KMS-11 (cell line): ENCODE results near the gene VPS50.

Experiments
- H2AFZ ChIP-seq: fragments of 200-600 bp; sonication (generic); 2 replicates; pipeline ENCODE4 v1.6.1; 2016; ENCODE audit warnings: antibody characterized with exemption, mixed run types, low read depth
- H3K27ac ChIP-seq: fragments of 200-600 bp; sonication (generic); 2 replicates; pipeline ENCODE4 v1.6.1; 2016; ENCODE audit warnings: mild to moderate bottlenecking, mixed run types
- H3K27me3 ChIP-seq: fragments of 200-600 bp; sonication (generic); 2 replicates; pipeline ENCODE4 v1.6.1; 2017; ENCODE audit warnings: mild to moderate bottlenecking, low read depth, mixed run types, moderate library complexity; ENCODE audit not compliant: insufficient read depth
- H3K36me3 ChIP-seq: fragments of 200-600 bp; sonication (generic); 2 replicates; pipeline ENCODE4 v1.6.1; 2017; ENCODE audit warnings: mild to moderate bottlenecking, mixed run types; ENCODE audit not compliant: insufficient read depth
- H3K4me1 ChIP-seq: fragments of 200-600 bp; sonication (generic); 2 replicates; pipeline ENCODE4 v1.6.1; 2016; ENCODE audit warnings: mild to moderate bottlenecking, low read depth, mixed run types; ENCODE audit not compliant: poor library complexity, severe bottlenecking
- H3K4me2 ChIP-seq: fragments of 200-600 bp; sonication (generic); 2 replicates; pipeline ENCODE4 v1.7.0; 2016; ENCODE audit warnings: mild to moderate bottlenecking, mixed run types
- H3K4me3 ChIP-seq: fragments of 200-600 bp; sonication (generic); IDR thresholded peaks from 2 replicates; pipeline ENCODE4 v1.6.1; 2017; ENCODE audit warnings: low read depth, low read length, mixed read lengths; ENCODE audit not compliant: insufficient read depth
- H3K79me2 ChIP-seq: fragments of 200-600 bp; sonication (generic); 2 replicates; pipeline ENCODE4 v1.6.1; 2016; ENCODE audit warnings: low read depth, mixed run types; ENCODE audit not compliant: insufficient read depth
- H3K9ac ChIP-seq: fragments of 200-600 bp; sonication (generic); 2 replicates; pipeline ENCODE4 v1.6.1; 2016; ENCODE audit warnings: mild to moderate bottlenecking, mixed run types
- H4K20me1 ChIP-seq: fragments of 200-600 bp; sonication (generic); 2 replicates; pipeline ENCODE4 v1.6.1; 2016; ENCODE audit warnings: mild to moderate bottlenecking, mixed run types; ENCODE audit not compliant: insufficient read depth
- TF ChIP-seq, protein P1 (sequence below): fragments of 200-600 bp; sonication (generic); conservative IDR thresholded peaks from 2 replicates; pipeline ENCODE4 v1.6.1; 2017; ENCODE audit warnings: low read depth, mild to moderate bottlenecking, antibody characterized with exemption, low read length, moderate library complexity, mixed read lengths

The VPS50 gene

DNA sequence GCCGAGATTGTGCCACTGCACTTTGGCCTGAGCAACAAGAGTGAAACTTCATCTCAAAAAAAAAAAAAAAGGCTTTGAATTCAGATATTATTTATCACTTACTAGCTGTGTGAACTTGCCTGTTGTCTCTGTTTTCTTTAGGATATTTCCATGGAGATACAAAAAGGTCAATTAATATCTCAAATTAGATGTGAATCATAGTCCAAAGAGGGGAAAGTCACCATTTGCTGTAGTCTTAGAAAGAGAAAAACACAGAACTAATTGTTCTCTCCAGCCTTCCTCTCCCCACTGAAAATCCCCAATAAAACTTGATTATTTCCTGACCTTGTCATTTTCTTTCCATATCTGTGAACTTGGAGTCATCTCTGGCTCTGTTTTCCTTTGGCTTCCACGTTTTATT lies 27.1 kb upstream of the VPS50 start:
- no peak overlapping the region for H3K27ac ChIP-seq
- H4K20me1 ChIP-seq, result no peaks in the 10 kb centered on the region
- no peak overlapping the region for H2AFZ ChIP-seq
- H3K4me2 ChIP-seq, result no peak overlapping the region
- TF ChIP-seq, protein P1, sequence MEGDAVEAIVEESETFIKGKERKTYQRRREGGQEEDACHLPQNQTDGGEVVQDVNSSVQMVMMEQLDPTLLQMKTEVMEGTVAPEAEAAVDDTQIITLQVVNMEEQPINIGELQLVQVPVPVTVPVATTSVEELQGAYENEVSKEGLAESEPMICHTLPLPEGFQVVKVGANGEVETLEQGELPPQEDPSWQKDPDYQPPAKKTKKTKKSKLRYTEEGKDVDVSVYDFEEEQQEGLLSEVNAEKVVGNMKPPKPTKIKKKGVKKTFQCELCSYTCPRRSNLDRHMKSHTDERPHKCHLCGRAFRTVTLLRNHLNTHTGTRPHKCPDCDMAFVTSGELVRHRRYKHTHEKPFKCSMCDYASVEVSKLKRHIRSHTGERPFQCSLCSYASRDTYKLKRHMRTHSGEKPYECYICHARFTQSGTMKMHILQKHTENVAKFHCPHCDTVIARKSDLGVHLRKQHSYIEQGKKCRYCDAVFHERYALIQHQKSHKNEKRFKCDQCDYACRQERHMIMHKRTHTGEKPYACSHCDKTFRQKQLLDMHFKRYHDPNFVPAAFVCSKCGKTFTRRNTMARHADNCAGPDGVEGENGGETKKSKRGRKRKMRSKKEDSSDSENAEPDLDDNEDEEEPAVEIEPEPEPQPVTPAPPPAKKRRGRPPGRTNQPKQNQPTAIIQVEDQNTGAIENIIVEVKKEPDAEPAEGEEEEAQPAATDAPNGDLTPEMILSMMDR, result no peak
- H3K79me2 ChIP-seq, result no peaks in the 10 kb centered on the region
- H3K36me3 ChIP-seq, result no peaks in the 10 kb centered on the region
- H3K9ac ChIP-seq, result no peak overlapping the region
- no peak overlapping the region for H3K4me3 ChIP-seq
- H3K4me1 ChIP-seq, result no peaks in the 10 kb centered on the region
- no peaks in the 10 kb centered on the region for H3K27me3 ChIP-seq

DNA sequence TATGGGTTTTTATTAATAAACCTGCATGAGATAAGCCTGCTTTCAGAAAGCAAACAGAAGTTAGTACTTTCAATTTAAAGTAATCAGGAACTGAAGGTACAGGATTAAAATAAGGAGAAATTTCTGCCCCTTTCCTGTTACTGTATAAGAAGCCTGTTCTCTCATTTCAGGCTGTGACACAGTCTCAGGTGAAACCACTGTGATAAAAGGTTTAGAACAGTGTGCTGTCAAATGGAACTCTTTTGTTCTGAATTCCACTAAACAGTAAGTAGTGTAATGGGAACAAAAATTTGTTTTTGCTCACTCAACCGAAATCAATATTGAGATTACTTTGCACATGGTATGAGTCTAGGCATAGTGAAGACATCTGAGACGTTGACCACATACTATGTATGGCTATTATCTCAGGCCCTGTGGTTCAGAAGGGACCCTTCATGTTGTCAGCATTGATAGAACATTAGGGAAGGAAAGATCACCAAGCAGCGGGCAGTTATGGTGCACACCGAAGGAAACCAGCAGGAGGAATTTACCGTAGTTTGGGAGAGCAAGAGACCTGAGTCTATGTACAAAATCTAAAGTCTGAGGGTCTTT lies 20.8 kb upstream of the VPS50 start:
- Histone ChIP-seq H4K20me1 (no peaks in the 10 kb centered on the region), H3K36me3 (no peaks in the 10 kb centered on the region), H3K27ac (no peak overlapping the region), H3K79me2 (no peaks in the 10 kb centered on the region), H3K9ac (no peak overlapping the region), H2AFZ (no peak overlapping the region), H3K4me1 (no peaks in the 10 kb centered on the region), H3K27me3 (no peaks in the 10 kb centered on the region), H3K4me2 (no peak overlapping the region), H3K4me3 (no peak overlapping the region)
- TF ChIP-seq, protein P1, result no peak

DNA sequence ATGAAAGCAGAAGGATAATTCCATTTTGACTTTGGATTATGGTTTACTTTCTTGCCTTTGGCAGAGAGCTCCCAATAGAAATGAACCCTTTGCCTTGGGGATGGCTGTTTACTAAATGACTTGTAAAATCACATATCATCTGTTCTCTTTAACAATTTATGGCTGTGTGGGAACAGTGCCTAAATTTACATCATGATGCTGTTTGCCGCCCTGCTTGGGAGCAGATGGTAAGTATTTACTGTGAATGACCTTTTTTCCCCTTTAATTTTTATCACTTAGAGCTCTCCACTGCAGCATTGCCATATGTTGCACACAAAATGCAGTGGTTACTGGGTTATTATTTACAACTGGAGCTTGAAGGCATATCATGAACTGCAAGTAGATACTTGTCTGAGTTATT lies 19.3 kb upstream of the VPS50 start:
- Histone ChIP-seq H3K9ac (no peak overlapping the region), H3K4me1 (no peaks in the 10 kb centered on the region), H3K79me2 (no peaks in the 10 kb centered on the region), H3K27me3 (no peaks in the 10 kb centered on the region), H2AFZ (no peak overlapping the region), H4K20me1 (no peaks in the 10 kb centered on the region), H3K4me2 (no peak overlapping the region), H3K27ac (no peak overlapping the region), H3K36me3 (no peaks in the 10 kb centered on the region), H3K4me3 (no peak overlapping the region)
- TF ChIP-seq, protein P1, result no peak

DNA sequence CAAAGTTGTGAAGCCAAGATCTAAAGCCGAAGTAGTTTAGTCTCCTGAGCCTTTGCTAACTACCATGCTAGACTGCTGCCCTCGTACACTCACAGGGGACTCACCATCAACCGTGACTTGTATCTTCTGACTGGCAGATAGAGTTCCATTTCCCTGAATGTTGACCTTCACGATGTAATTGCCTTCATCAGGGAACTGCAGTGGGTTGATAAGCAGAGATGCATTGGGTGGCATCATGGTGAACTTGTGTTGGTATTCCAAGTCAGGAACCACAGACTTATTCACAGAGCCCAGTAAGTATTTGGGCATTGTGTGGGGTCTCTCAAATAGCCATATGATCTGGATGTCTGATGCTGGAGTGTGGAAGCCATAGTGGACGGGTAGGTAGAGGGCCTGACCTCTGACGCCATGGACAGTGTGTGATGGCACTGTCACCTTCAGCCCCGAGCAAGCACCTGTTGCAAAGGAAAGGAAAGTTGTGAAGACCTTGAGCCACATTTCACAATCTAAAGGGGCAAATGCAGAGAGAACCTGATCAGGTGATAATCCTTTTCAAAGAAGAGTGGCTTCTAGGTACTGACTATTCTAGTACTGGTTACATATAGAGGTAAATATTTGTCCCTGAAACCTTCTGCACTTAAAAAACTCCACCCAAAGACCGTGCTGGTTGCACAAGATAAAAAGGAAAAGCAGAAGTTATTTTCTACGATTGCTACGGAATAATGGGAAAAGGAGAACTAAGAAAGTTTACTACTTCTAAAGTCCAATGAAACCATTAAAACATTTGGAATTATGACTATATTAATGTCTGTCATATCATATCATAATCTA lies 13.0 kb upstream of the VPS50 start:
- Histone ChIP-seq H3K4me3 (no peak overlapping the region), H3K27ac (no peak overlapping the region), H4K20me1 (no peaks in the 10 kb centered on the region), H2AFZ (no peak overlapping the region), H3K4me2 (no peak overlapping the region), H3K79me2 (no peaks in the 10 kb centered on the region), H3K36me3 (no peaks in the 10 kb centered on the region), H3K4me1 (no peaks in the 10 kb centered on the region), H3K9ac (no peak overlapping the region), H3K27me3 (no peaks in the 10 kb centered on the region)
- TF ChIP-seq, protein P1, result no peak
